Brain microvascular endothelial cell (primary cell): ENCODE results near the gene CELF5.

Experiments used
- DNase-seq: peaks from one replicate; pipeline ENCODE4 v3.0.0-alpha.2; 2020
- H3K27ac ChIP-seq: fragments of 250-450 bp; sonication (Bioruptor Pico); 2 replicates; pipeline ENCODE4 v1.5.1; 2020; ENCODE audit warnings: mild to moderate bottlenecking, moderate library complexity
- H3K27me3 ChIP-seq: fragments of 250-450 bp; sonication (Bioruptor Pico); replicated peaks from 2 replicates; pipeline ENCODE4 v1.5.1; 2020; ENCODE audit warnings: mild to moderate bottlenecking
- H3K36me3 ChIP-seq: fragments of 250-450 bp; sonication (Bioruptor Pico); replicated peaks from 2 replicates; pipeline ENCODE4 v1.5.1; 2020; ENCODE audit warnings: mild to moderate bottlenecking
- H3K4me3 ChIP-seq: 2 replicates; pipeline ENCODE4 v1.5.1; 2011; ENCODE audit warnings: low read depth, mild to moderate bottlenecking, control low read depth, low read length, moderate library complexity
- in situ Hi-C: cut with HindIII; loops from 2 replicates; pipeline ENCODE4 v1.10.0; 2017; ENCODE audit warnings: low sequenced_read_pairs, low pct_ligation_motif_present
- TF ChIP-seq, protein P1 (sequence below): IDR thresholded peaks from 2 replicates; pipeline ENCODE4 v1.5.1; 2011; ENCODE audit warnings: low read depth, mild to moderate bottlenecking, moderate library complexity, low read length, control low read depth, inconsistent platforms; ENCODE audit errors: missing control alignments

CELF5 gene

GRCh38 chr19:3279306-3279705, 54.8 kb downstream of the CELF5 start:
- Histone ChIP-seq H3K4me3 (no peak overlapping the region), H3K27me3 (peaks cover 1% of the 10 kb centered on the region), H3K27ac (no peak overlapping the region), H3K36me3 (no peaks in the 10 kb centered on the region)
- TF ChIP-seq, protein P1, sequence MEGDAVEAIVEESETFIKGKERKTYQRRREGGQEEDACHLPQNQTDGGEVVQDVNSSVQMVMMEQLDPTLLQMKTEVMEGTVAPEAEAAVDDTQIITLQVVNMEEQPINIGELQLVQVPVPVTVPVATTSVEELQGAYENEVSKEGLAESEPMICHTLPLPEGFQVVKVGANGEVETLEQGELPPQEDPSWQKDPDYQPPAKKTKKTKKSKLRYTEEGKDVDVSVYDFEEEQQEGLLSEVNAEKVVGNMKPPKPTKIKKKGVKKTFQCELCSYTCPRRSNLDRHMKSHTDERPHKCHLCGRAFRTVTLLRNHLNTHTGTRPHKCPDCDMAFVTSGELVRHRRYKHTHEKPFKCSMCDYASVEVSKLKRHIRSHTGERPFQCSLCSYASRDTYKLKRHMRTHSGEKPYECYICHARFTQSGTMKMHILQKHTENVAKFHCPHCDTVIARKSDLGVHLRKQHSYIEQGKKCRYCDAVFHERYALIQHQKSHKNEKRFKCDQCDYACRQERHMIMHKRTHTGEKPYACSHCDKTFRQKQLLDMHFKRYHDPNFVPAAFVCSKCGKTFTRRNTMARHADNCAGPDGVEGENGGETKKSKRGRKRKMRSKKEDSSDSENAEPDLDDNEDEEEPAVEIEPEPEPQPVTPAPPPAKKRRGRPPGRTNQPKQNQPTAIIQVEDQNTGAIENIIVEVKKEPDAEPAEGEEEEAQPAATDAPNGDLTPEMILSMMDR = no peak
- no peak for DNase-seq
- in situ Hi-C loops = no loop called here

GRCh38 chr19:3281026-3281425, 56.6 kb downstream of the CELF5 start:
- TF ChIP-seq, protein P1 = no peak
- in situ Hi-C loops = no loop called here
- H3K27ac ChIP-seq = no peak overlapping the region
- no peaks in the 10 kb centered on the region for H3K36me3 ChIP-seq
- DNase-seq = no peak
- no peak overlapping the region for H3K4me3 ChIP-seq
- H3K27me3 ChIP-seq = peaks cover 5% of the 10 kb centered on the region

- in situ Hi-C loops = no loop called here
- TF ChIP-seq, protein P1 = no peak
- H3K4me3 ChIP-seq = no peak overlapping the region
- H3K27me3 ChIP-seq = peaks cover 5% of the 10 kb centered on the region
- H3K27ac ChIP-seq = no peak overlapping the region
- DNase-seq = no peak
- H3K36me3 ChIP-seq = no peaks in the 10 kb centered on the region
Measured at GRCh38 chr19:3282155-3282554, 57.7 kb downstream of the CELF5 start.

DNA sequence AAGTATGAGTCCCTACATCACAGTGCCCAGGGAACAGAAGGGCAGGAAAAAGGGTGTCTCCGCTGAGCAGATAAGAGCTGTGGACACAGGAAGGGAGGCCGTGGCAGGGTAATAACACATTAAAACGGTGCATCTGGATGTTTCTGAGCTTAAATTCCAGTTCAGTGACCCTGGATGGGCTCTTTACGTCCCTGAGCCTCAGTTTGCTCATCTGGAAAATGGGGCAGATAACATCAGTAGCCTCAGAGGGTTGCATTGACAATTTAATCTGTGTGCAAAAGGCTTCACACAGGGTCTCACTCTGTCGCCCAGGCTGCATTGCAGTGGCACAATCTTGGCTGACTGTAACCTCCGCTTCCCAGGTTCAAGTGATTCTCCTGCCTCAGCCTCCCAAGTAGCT, 58.1 kb downstream of the CELF5 start:
- no peak overlapping the region for H3K4me3 ChIP-seq
- no peak for DNase-seq
- in situ Hi-C loops = no loop called here

GRCh38 chr19:3283246-3283751, 58.8 kb downstream of the CELF5 start:
- TF ChIP-seq, protein P1 = no peak
- Histone ChIP-seq H3K27me3 (peaks cover 5% of the 10 kb centered on the region), H3K4me3 (no peak overlapping the region), H3K36me3 (no peaks in the 10 kb centered on the region), H3K27ac (no peak overlapping the region)
- in situ Hi-C loops = no loop called here
- no peak for DNase-seq

More for the DNA sequence above, 58.1 kb downstream of the CELF5 start:
- no peaks in the 10 kb centered on the region for H3K36me3 ChIP-seq
- TF ChIP-seq, protein P1 = no peak
- H3K27ac ChIP-seq = no peak overlapping the region
- peaks cover 5% of the 10 kb centered on the region for H3K27me3 ChIP-seq
